WERI-Rb-1 (cell line): ENCODE results near the gene SLC12A7.

Experiments
- DNase-seq: peaks from one replicate; pipeline ENCODE4 v3.0.0-alpha.2; 2020
- H3K27ac ChIP-seq: fragments of 250-450 bp; sonication (Bioruptor Pico); 2 replicates; pipeline ENCODE4 v1.5.1; 2020; ENCODE audit warnings: mild to moderate bottlenecking, moderate library complexity
- H3K27me3 ChIP-seq: fragments of 250-450 bp; sonication (Bioruptor Pico); 2 replicates; pipeline ENCODE4 v1.5.1; 2021; ENCODE audit warnings: mild to moderate bottlenecking, low read depth, moderate library complexity; ENCODE audit not compliant: insufficient read depth, severe bottlenecking
- H3K36me3 ChIP-seq: fragments of 250-450 bp; sonication (Bioruptor Pico); 2 replicates; pipeline ENCODE4 v1.5.1; 2020; ENCODE audit warnings: mild to moderate bottlenecking, moderate library complexity
- H3K4me3 ChIP-seq: 2 replicates; pipeline ENCODE4 v1.5.1; 2011; ENCODE audit warnings: low read depth, mild to moderate bottlenecking, control low read depth, low read length
- H3K9me3 ChIP-seq: fragments of 250-450 bp; sonication (Bioruptor Pico); 2 replicates; pipeline ENCODE4 v1.5.1; 2021; ENCODE audit warnings: mild to moderate bottlenecking, moderate library complexity; ENCODE audit not compliant: severe bottlenecking
- CTCF ChIP-seq: IDR thresholded peaks from 2 replicates; pipeline ENCODE4 v1.5.1; 2011; ENCODE audit warnings: low read depth, mild to moderate bottlenecking, control low read depth, inconsistent platforms, low read length

Gene SLC12A7

GRCh38 chr5:1124205-1125029 is 12.6 kb upstream of the SLC12A7 start:
- Histone ChIP-seq H3K27me3 (no peaks in the 10 kb centered on the region), H3K36me3 (no peaks in the 10 kb centered on the region), H3K27ac (no peak overlapping the region), H3K4me3 (no peak overlapping the region), H3K9me3 (peaks cover 8% of the 10 kb centered on the region)
- DNase-seq: no peak
- no peak for TF ChIP-seq CTCF

- no peak overlapping the region for H3K4me3 ChIP-seq
- H3K9me3 ChIP-seq: peaks cover 8% of the 10 kb centered on the region
- H3K27me3 ChIP-seq: no peaks in the 10 kb centered on the region
- no peak for TF ChIP-seq CTCF
- DNase-seq: no peak
- H3K36me3 ChIP-seq: no peaks in the 10 kb centered on the region
- H3K27ac ChIP-seq: no peak overlapping the region
Measured at GRCh38 chr5:1123418-1124147, 11.7 kb upstream of the SLC12A7 start.

- no peak for TF ChIP-seq CTCF
- Histone ChIP-seq H3K9me3 (peaks cover 8% of the 10 kb centered on the region), H3K4me3 (no peak overlapping the region), H3K27me3 (no peaks in the 10 kb centered on the region), H3K36me3 (no peaks in the 10 kb centered on the region), H3K27ac (no peak overlapping the region)
- DNase-seq: no peak
Measured at GRCh38 chr5:1122511-1123294, 10.8 kb upstream of the SLC12A7 start.

- no peaks in the 10 kb centered on the region for H3K27me3 ChIP-seq
- H3K4me3 ChIP-seq: no peak overlapping the region
- peaks cover 8% of the 10 kb centered on the region for H3K9me3 ChIP-seq
- no peaks in the 10 kb centered on the region for H3K36me3 ChIP-seq
- no peak overlapping the region for H3K27ac ChIP-seq
- no peak for DNase-seq
- no peak for TF ChIP-seq CTCF
Measured at GRCh38 chr5:1121891-1122290, 10.0 kb upstream of the SLC12A7 start.

GRCh38 chr5:1121044-1121443 is 9.2 kb upstream of the SLC12A7 start:
- Histone ChIP-seq H3K4me3 (no peak overlapping the region), H3K36me3 (no peaks in the 10 kb centered on the region), H3K27ac (no peak overlapping the region), H3K9me3 (peaks cover 8% of the 10 kb centered on the region), H3K27me3 (no peaks in the 10 kb centered on the region)
- no peak for DNase-seq
- TF ChIP-seq CTCF: no peak
